HG03378 (cell line): ENCODE results near the gene DFFA.
"Not testable (repeated sequence)": the region's sequence is repeated elsewhere in the genome, so short reads cannot be mapped to it uniquely, and the experiment has no call there.

Experiments used
- ATAC-seq: cut with Tn5 transposase; IDR thresholded peaks from one replicate; pipeline ENCODE4 v1.9.1; 2021; ENCODE audit warnings: mild to moderate bottlenecking, moderate library complexity; ENCODE audit not compliant: unreplicated experiment

DFFA gene

GRCh38 chr1:10431070-10431730 is 41.1 kb downstream of the DFFA start:
- no peak for ATAC-seq

- peak; percentile 52 for ATAC-seq
Measured at GRCh38 chr1:10430216-10431069, 41.9 kb downstream of the DFFA start, which contains the start of gene CENPS. CENPS (plus strand) TSS chr1:10430433; CDS start chr1:10430518, 85 bp downstream.

- ATAC-seq: peak; percentile 29
Measured at GRCh38 chr1:10429868-10430215, 42.5 kb downstream of the DFFA start.

GRCh38 chr1:10428984-10429383 is 43.3 kb downstream of the DFFA start:
- ATAC-seq: no peak

- not testable (repeated sequence) for ATAC-seq
Measured at GRCh38 chr1:10426535-10426848, 45.8 kb downstream of the DFFA start.

- ATAC-seq: not testable (repeated sequence)
Measured at GRCh38 chr1:10425826-10426534, 46.3 kb downstream of the DFFA start.

GRCh38 chr1:10424651-10425050 is 47.7 kb downstream of the DFFA start:
- no peak for ATAC-seq

GRCh38 chr1:10424034-10424433 is 48.3 kb downstream of the DFFA start:
- ATAC-seq: no peak

- ATAC-seq: no peak
Measured at GRCh38 chr1:10421637-10422036, 50.7 kb downstream of the DFFA start.

- no peak for ATAC-seq
Measured at GRCh38 chr1:10419351-10419750, 53.0 kb downstream of the DFFA start.

- not testable (repeated sequence) for ATAC-seq
Measured at GRCh38 chr1:10418741-10419140, 53.6 kb downstream of the DFFA start.

GRCh38 chr1:10415967-10416366 is 56.4 kb downstream of the DFFA start:
- ATAC-seq: not testable (repeated sequence)

GRCh38 chr1:10415211-10415930 is 57.0 kb downstream of the DFFA start:
- no peak for ATAC-seq

- no peak for ATAC-seq
Measured at GRCh38 chr1:10407201-10407600, 65.1 kb downstream of the DFFA start.
